ENCODE results near the gene AGL.
"Not testable (repeated sequence)": the region's sequence is repeated elsewhere in the genome, so short reads cannot be mapped to it uniquely, and the experiment has no call there.

GRCh38 chr1:99833911-99834310 is 16.2 kb upstream of the AGL start:
- TF ChIP-seq CTCF (IDR thresholded peaks at IDR 0.05); TCF7L2 (IDR thresholded peaks at IDR 0.05; ENCODE audit: low read depth, low read length); SIN3A (IDR thresholded peaks at IDR 0.05; ENCODE audit: borderline replicate concordance, insufficient read depth, low read depth, low read length): not testable (repeated sequence)
- TF ChIP-seq, protein P1, sequence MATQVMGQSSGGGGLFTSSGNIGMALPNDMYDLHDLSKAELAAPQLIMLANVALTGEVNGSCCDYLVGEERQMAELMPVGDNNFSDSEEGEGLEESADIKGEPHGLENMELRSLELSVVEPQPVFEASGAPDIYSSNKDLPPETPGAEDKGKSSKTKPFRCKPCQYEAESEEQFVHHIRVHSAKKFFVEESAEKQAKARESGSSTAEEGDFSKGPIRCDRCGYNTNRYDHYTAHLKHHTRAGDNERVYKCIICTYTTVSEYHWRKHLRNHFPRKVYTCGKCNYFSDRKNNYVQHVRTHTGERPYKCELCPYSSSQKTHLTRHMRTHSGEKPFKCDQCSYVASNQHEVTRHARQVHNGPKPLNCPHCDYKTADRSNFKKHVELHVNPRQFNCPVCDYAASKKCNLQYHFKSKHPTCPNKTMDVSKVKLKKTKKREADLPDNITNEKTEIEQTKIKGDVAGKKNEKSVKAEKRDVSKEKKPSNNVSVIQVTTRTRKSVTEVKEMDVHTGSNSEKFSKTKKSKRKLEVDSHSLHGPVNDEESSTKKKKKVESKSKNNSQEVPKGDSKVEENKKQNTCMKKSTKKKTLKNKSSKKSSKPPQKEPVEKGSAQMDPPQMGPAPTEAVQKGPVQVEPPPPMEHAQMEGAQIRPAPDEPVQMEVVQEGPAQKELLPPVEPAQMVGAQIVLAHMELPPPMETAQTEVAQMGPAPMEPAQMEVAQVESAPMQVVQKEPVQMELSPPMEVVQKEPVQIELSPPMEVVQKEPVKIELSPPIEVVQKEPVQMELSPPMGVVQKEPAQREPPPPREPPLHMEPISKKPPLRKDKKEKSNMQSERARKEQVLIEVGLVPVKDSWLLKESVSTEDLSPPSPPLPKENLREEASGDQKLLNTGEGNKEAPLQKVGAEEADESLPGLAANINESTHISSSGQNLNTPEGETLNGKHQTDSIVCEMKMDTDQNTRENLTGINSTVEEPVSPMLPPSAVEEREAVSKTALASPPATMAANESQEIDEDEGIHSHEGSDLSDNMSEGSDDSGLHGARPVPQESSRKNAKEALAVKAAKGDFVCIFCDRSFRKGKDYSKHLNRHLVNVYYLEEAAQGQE (IDR thresholded peaks at IDR 0.05; ENCODE audit: insufficient read depth in 1 of 2, low read depth in 2 of 2, low read length in 1 of 2): not testable (repeated sequence)

Data from Panc1 (cell line).